ENCODE results near the gene ACP5.
"Not testable (repeated sequence)": the region's sequence is repeated elsewhere in the genome, so short reads cannot be mapped to it uniquely, and the experiment has no call there.

Gene ACP5

DNA sequence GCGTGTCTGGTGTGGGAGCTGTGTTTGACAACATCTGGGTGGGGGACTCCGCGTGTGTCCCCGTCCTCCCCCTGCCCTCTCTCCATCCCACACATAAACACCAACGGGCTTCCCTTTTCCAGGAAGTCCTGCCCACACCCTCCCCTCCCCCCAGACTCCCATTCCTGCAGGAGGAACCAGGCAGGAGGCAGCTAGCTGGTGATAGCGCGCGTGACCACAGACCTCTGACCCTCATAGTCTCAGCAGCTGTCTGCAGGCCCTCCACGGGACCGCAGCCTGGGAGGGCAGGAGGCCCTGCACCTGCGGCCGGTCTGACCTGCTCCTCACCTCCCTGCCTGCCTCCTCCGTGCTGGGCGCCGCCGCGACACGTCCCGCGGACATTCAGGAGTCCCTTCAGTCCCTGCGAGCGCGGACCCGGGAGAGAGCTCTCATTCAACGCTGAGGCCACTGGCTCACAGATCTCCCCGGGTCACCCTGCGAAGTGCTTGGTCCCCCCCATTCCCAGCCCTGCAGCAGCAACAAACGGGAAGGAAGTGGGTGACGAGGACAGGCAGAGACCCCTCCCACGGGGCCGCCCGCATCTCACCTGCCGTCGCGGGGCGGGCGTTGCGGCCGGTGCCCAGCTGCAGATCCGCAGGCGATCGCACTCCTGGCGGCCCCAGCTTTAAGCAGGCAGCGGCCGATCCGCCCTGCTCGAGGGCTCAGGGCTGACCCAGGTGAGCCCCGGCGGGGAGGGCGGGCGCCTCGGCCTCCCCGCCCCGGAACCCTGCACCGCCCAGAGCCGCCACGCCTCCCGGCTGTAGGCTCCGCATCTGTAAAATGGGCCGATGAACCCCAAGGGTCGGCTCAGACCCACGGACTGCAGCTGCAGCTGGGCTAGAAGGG, 1.1 kb upstream of the ACP5 start:
- peak; percentile 37 for DNase-seq

GRCh38 chr19:11576227-11576626, 1.2 kb downstream of the ACP5 start:
- DNase-seq: no peak

DNA sequence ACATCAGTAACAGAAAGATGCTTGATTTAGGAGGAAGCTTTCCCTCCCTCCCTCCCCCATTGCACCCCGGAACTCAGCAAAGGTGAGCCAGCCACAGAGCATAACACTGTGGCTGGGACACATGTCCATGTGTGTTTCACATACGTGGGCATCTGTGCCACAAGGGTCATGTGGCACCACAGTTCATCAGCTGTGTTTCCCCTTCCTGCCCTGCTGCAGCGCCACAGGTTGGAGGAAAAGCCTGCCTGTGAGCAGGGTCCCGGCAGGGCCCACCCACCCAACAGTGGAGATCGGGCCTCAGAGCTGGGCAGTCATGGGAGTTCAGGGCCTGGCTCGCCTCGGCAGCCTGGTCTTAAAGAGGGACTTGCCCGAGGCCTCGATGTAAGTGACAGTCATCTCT, 2.8 kb downstream of the ACP5 start:
- no peak for DNase-seq

GRCh38 chr19:11573763-11574162, 3.7 kb downstream of the ACP5 start:
- DNase-seq: not testable (repeated sequence)

DNA sequence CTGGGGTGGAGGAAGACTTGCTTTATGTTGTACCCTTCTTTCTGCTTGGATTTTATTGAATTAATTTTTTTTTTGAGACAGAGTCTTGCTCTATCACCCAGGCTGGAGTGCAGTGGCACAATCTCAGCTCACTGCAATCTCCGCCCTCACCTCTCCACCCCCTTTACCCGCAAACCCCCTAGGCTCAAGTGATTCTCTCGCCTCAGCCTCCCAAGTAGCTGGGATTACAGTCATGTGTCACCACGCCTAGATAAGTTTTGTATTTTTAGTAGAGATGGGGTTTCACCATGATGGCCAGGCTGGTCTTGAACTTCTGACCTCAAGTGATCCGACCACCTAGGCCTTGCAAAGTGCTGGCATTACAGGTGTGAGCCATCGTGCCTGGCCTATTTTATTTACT, 4.1 kb downstream of the ACP5 start:
- DNase-seq: not testable (repeated sequence)

DNA sequence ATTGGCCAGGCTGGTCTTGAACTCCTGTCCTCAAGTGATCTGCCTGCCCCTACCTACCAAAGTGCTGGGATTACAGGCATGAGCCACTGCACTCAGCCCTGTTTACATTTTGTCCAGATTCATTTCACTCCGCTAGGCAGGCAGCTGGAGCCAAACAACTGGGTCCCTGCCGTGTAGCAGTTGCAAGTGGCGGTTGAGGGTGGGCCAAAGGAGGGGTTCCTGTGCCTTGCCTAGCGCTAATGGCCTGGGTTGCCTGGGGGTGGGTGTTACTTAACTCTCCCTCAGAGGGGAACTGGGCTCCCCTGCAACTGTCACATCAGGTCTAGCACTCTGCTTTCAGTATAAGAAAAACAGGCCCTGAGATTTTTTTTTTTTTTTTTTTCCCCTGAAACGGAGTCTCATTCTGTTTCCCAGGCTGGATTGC, 7.4 kb downstream of the ACP5 start:
- no peak for DNase-seq

GRCh38 chr19:11566164-11566563, 11.3 kb downstream of the ACP5 start:
- DNase-seq: no peak

- not testable (repeated sequence) for DNase-seq
Observed at GRCh38 chr19:11565649-11565980, 11.8 kb downstream of the ACP5 start.

DNA sequence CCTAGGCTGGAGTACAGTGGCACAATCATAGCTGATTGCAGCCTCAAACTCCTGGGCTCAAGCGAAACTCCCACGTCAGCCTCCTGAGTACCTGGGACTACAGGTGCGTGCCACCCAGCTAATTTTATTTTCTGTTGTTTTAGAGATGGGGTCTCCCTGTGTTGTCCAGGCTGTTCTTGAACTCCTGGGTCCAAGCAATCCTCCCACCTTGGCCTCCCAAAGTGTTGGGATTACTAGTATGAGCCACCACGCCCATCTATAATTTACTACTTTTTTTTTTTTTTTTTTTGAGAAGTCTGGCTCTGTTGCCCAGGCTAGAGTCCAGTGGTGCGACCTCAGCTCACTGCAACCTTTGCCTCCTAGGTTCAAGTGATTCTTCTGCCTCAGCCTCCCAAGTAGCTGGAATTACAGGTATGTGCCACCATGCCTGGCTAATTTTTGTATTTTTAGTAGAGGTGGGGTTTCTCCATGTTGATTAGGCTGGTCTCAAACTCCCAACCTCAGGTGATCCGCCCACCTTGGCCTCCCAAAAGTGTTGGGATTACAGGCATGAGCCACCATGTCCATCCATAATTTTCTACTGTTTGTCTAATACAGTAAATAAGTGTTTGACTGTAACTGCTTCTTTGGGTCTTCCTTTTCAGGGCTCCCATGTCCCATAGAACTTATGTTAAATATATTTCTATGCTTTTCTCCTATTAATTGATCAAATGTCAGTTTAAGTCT, 13.2 kb downstream of the ACP5 start:
- DNase-seq: not testable (repeated sequence)

GRCh38 chr19:11563532-11563931, 13.9 kb downstream of the ACP5 start:
- DNase-seq: no peak

- DNase-seq: peak; percentile 89
Observed at GRCh38 chr19:11560404-11561051, 16.9 kb downstream of the ACP5 start.

GRCh38 chr19:11558881-11559828, 18.3 kb downstream of the ACP5 start, which contains the start of gene ELOF1:
Gene ELOF1, minus strand, starts transcription at chr19:11559230. Its CDS starts 4,883 bp downstream, at chr19:11554347.
- DNase-seq: peak; percentile 99

GRCh38 chr19:11556634-11557420, 20.6 kb downstream of the ACP5 start:
- DNase-seq: no peak

GRCh38 chr19:11555246-11555645, 22.2 kb downstream of the ACP5 start:
- no peak for DNase-seq

- peak; percentile 46 for DNase-seq
Observed at GRCh38 chr19:11554160-11554559, 23.3 kb downstream of the ACP5 start.

DNA sequence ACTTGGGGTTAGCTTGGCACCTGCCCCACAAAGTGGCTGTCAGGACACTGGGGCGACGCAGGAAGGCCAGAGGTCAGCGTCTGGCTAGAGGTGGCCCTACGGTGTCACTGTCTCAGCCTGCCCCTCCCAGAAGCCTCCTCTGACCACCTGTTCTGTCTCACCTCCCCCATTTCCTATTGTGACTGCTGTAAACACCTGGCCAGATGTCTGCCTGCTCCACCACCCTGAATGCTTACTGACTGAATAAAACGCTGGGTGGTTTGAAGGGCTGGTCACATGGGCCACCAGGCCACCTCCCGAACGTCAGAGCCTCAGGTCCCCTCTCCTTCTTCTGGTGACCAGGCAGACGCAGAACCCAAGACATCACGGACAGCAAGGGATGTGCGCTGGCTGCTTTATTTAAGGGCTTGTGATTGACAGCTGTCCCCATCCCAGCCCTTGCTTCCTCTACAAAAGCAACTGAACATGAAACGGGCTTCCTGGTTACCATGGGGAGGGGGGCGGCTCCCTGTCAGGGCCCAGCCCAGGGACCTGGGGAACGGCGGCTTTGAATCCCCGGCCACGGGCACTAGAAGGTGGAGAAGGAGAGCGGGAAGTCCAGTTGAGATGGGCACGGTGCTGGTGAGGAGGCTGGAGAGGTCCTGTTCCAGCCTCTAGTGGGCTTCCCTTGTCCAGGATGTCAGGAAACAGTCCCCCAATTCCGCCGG, 24.6 kb downstream of the ACP5 start:
- DNase-seq: no peak

GRCh38 chr19:11551603-11552235, 25.7 kb downstream of the ACP5 start:
- DNase-seq: no peak

DNA sequence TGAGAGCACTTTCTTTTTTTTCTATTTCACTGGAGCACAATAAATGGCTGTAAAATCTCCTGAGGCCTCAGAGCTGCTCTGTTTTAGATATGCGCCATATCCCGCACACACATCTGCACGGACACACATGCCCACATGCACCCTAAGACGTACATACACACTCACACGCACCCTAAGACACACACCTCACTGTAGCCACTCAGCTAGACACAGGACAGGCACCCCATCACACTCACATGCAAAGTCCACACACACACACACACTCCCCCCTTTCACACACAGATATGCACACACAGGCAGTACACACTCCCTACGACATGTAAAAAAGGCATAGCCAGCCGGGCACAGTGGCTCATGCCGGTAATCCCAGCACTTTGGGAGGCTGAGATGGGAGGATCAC, 27.2 kb downstream of the ACP5 start:
- no peak for DNase-seq

GRCh38 chr19:11549386-11549953, 28.0 kb downstream of the ACP5 start:
- no peak for DNase-seq

Data from activated CD4-positive, alpha-beta T cell treated with anti-CD3 and anti-CD28 coated beads, Interleukin-2, amount 50 U/mL, for 16 hours (primary cell).